Suppressor macrophage treated with lipopolysaccharide for 1 hour (primary cell): ENCODE measurements around the gene GSE1.

Experiments
- DNase-seq, 3 donors: peaks; one replicate each; pipeline ENCODE4 v3.0.0-alpha.2; 2020 to 2022

The GSE1 gene

DNA sequence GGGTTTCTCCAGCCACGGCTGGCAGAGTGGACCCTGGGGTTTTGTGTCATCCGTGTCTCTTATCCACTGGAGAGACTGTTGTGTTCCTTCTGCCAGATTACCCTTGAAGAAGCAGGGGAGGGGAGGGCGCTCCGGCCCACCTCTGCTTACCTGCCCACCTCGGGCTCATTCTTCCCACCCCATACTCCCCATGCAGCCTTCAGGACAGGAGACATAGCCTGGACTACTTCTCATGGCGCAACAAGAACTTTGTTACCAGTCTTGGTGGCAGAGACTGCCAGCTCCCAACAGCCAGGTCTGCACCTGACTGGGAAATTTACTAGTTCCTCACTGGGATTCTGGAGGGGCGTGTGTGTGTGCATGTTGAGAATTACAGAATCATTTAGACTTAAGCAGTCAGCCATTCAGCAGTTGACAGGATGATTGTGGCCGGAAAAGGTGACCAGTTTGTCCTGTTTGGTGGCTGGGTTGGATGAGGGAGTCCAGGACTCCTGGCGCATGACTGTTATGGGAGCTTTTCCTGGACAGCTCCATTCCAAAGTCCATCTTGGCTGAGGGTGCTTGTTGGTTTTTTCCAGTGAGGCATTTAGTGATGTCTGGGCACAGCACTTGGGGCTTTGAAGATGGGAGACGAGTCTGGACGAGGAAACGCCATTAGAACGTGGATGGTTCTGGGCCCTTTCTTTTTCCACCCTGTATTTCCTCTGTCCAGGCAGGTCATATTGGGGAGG is 8.7 kb downstream of the GSE1 start:
- no peak for DNase-seq

DNA sequence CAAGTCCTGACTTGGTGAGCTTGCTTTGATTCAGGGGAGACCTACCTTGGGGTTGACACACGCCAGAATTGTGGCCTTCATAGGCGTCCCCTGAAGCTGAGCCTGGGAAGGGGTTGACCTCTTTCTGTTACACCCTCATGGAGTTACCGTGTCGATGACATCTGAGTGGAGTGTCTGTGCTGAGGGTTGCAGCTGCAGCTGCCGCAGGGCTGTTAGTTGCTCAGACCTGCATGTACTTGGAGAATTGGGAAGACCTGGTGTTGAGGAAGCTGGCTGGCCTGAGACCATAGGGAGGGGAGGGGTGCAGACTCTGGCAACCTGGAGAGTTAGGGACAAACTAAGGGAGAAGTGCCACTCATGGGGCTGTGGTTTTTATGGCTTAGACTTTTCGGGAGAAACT is 9.6 kb downstream of the GSE1 start:
- DNase-seq = no peak

DNA sequence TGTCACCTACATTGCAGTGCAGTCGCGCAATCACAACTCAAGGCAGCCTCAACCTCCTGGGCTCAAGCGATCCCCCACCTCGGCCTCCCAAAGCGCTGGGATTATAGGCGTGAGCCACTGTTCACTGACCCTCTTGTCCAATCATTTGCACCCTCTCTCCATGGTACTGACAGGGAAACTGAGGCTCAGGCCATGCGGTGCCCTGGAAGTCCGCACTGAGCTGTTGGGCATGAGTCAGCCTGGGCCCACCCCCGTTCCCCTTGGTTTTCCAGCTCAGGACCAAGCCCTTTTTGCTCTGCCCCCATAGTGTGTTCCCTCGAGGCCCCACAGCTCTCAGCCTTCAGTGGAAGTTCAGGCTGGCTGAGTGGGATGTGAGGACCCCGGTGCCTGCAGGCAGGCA is 10.1 kb downstream of the GSE1 start:
- no peak for DNase-seq

DNA sequence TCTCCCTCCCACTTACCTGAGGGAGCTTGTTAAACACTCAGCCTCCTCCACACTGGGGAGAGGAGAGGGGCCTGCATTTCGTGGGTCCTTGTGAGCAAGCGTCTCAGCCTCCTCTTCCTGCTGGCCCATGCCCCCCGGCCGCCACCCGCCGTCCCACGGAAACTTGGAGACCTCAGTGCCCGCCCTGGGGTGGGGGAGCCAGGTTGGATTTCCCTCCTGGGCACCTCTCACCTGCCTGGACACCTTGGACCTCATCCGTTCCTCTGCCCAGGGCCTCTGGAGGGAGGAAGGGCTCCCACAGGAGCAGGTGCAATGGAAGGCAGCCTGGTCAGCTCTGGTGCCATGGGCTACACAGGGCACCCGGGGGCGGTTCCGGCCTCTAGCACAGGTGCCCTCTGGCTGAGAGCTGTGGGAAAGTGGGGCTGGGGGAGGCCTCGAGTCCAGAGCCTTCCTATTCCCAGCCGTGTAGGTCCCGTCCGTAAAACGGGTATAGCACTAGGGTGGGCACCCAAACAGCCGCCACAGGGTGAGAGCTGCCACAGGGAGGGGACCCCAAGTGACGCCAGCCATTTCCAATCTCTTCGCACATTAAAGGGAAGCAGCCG is 11.0 kb downstream of the GSE1 start:
- no peak for DNase-seq

DNA sequence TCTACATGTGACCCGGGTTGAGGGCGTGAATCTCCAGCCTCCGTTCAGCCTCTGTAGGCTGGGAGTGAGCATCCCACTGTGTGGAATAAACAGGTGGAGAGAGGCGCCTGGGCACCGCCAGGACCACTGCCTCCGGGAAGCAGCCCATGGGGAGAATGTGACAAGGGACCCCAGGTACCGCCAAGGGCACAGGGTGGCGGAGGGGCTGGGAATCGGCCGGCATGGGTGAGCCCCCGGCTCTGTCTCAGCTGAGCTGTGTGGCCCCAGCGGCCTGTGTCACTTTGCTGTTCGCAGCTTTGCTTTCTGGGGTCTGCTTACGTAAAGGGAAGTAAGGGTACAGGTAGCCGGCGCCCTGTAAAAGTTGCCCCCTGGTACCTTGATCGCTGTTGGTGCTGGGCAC is 11.5 kb downstream of the GSE1 start:
- DNase-seq = no peak

DNA sequence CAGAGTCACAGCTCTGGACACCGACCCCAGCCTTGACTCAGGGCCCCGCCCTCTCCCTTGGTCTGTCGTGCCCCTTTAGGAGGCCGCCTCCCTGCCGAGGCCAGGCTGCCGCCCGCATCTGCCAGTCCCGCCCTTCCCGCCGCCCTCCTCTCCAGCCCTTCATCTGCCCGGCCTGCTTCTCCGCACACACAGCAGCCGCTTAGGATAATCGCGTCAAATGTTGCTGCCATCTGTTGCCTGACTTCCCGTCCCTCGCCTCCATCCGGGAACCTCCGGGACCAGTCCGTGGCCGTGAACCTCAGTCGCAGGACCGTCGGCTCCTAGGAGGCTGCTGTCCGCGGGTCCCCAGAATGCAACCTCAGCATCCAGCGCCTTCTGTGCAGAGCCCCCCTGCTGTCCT is 11.9 kb downstream of the GSE1 start:
- DNase-seq = no peak

DNA sequence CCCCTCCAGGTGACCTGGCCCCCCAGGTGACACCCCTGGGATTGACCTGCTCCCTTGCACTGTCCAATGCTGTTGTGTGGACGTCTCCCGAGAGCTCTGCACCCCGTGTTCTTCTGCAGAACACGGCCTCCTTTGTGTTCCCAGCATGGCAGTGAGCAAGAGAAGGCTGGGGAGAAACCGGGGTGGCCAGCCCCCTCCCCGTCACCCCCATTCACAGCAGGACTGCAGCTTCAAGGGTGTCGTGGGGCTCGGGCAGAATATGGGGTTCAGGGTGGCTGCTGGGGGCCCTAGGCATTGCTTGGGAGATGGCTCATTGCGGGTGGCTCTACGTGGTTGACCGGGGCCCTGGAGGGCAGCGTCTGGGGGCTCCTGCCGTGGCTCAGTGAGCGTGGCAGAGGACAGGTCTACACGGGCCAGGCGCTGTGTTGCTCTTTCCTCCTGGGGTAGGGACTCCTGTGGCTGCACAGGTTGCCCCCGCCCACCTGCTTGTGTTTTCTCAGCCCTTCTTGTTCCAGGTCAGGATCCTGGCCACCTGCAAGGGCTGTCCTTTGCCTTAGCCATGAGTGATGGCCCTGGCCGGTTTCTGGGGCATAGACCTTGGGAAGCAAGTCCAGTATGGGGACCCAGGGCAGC is 12.5 kb downstream of the GSE1 start:
- DNase-seq = no peak

DNA sequence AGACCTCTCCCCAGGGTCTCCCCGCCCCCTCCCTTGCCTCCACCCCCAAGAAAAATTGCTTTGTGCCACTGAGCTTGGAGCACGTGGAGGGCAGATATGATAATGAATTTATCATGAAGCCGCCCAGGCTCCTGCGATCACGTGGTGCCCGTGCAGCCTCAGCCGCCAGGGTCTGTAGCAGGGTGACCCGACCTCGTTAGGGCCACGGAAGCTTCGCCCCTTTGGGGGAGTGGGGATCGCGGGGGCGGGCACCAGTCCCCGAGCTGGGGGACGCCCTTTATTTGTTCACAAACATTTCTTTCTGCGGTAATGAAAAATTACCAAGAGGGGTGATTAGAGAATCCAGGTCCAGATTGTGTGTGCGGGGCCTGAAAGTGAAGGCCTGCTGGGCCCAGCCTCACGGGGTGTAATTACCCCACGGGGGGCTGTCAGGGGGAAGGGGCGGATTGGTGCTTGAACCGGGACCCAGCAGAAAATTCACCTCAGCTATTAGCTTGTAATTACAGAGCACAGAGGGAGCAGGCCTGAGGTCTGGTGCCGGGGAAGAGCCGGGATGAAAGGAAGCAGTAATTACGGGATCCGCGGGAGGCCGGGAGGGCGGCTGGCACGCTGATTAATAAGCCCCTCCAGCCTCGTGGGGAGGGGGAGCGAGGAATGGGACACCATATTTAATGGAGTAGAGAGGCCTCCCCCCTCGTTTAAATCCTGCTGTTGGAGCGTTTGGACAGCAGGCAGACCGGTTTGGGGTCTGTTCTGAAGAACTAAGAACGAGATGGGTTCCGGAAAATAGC is 13.3 kb downstream of the GSE1 start:
- DNase-seq = no peak

DNA sequence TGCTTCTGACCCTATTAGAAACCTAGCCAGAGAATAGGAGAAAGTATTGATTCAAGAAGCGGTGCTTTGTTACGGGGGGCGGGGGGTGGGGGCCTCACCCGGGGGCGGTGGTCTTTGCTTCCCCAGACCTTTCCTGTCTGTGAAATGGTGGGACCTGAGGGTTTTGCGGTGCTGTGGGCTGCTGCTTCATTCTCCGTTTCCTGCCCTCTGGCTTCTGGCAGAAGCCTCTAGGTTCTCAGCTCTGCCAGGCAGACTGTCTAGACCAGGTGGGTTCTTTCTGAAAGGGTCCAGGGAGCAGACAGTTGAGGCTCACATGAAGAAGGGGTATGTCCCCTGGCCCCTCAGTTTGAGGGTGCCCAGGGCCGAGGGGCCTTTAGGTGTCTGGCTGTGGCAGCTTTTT is 14.0 kb downstream of the GSE1 start:
- no peak for DNase-seq

DNA sequence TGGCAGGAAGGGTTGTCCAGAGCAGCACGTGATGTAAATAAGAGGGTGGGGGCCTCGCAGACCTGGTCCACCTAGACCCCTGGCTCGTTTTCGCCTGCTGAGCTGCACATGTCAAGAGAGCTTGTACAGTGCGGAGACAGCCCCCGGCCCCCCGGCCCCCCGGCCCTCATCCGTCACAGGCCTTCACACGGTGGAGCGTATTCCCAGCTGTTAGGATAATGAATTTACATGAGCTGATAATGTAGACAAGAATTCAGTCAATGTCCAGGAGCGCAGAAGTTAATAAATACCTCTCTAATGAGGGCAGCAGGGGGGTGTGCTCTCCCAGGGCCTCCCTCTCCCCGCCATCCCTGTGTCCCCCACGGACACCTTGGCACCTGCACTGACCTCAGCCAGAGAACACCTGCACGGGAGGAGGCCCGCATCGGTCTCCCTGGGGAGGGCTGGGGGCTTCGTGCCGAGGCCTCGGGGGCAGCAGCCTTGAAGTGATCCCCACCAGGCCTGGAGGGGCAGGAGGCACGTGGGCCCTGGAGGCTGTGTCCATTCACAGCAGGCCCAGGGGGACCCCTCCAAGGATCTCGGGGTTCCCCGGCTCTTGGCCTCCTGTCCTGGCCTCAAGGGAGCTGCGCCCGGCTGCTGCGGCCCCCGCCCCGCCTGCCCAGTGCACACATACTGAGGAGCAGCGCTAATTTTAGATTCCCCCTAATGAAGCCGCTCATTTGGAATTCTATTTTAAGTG is 14.6 kb downstream of the GSE1 start:
- DNase-seq = no peak

DNA sequence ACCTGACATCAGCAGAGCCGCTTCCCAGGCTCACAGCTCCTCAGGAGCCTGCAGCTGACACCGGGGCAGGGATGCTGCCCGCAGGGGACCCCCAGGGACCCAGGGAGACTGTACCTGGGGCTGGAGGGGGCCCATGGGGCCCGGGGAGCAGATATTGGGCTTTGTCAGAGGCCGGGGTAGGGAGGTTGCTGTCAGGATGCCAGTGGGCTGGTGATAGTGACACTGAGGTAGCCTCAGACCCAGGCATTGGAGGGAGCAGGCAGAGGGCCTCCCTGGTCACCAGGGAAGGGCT is 15.1 kb downstream of the GSE1 start:
- no peak for DNase-seq

DNA sequence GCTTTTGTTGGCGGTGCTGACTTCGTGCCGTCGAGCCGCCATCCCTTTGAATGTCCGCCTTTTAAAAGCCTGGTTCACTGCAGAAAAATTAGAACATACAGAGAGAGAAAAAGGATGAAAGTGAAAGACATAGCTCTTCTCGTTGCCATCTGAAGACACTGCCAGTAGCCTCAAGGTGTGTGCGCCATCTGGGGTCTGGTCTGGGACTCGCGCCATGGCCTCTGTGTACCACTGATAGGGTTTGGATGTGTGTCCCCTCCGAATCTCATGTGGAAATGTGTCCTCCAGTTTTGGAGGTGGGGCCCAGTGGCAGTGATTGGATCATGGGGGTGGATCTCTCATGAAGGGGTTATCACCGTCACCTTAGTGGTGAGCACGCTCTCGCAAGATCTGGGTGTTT is 15.5 kb downstream of the GSE1 start:
- DNase-seq = no peak

DNA sequence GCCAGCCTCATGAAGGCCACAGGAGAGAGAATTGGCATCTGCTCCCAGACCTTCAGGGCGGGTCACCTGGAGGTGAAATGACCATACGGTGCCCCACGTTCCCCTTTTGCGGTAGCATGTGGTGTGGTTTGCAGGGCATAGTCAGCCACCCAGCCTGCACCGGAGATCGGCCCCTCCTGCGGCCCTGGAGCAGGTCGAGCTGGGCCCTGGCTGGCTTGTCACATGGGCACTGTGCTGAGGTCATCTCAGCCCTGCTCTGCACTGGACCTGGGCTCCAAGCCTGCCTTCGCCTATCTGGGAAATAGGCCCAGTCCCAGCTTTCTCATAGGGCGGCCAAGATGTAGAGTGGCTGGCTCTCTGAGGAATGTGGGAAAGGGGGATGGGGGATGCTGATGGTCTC is 16.2 kb downstream of the GSE1 start:
- DNase-seq = no peak

DNA sequence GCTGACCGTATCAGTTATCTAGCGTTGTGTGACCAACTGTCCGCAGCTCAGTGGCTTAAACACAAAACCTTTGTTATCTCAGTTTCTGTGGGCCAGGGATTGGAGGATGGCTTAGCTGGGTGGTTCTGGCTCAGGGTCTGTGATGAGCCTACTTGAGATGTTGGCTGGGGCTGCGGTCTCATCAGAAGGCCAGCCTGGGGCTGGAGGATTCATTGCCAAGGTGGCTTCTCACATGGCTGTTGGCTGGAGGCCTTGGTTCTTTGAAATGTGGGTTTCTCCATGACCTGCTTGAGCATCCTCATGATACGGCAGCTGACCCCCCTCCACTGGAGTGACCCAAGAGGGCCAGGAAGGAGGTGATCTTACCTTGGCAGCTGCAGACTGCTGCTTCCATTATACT is 16.7 kb downstream of the GSE1 start:
- no peak for DNase-seq

DNA sequence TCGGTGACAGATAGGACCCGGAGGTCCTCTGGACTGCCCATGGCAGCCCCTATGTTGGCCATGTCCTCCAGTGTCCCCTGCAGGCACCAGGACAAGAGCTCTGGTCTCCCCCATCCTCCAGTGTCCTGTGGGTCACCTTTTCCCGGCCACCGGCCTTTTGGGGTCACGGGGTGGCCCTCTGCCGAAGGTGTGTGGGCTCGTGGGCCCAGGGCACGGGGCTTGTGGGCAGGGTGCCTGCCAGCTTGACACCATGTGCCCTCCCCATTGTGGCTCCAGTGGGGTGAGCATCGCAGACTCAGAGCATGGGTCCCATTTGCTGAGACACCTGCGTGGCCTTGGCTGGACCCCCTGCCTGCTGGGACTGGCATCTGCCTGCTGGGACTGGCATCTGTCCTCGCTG is 18.1 kb downstream of the GSE1 start:
- DNase-seq = no peak

DNA sequence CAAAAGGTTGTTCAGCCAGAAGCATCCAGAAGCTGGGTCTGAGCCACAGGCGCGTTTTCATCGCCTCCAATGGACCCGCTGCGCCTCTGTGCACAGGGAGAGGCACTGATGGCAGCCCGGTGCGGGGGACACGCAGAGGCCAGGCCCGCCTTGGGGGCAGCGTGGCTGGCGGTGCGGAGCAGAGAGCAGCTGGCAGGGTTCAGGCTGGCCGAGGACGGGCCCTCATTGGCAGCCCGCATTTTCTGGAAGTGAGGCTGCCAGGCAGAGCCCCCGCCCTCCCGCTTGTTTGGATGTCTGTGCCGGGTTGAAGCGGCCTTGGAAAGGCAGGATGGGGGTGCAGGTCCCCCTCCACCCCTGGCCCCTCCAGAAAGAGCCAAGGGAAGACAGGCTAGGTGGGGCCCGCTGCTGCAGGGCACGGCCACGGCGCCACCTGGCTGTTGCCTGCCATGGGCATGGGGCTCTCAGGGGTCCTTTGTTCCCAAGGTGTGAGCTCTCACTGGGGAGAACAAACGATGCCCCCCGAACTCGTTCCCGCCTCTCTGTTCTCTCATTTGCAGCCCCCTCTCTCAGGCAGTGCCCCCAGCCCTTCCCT is 18.8 kb downstream of the GSE1 start:
- DNase-seq = no peak

DNA sequence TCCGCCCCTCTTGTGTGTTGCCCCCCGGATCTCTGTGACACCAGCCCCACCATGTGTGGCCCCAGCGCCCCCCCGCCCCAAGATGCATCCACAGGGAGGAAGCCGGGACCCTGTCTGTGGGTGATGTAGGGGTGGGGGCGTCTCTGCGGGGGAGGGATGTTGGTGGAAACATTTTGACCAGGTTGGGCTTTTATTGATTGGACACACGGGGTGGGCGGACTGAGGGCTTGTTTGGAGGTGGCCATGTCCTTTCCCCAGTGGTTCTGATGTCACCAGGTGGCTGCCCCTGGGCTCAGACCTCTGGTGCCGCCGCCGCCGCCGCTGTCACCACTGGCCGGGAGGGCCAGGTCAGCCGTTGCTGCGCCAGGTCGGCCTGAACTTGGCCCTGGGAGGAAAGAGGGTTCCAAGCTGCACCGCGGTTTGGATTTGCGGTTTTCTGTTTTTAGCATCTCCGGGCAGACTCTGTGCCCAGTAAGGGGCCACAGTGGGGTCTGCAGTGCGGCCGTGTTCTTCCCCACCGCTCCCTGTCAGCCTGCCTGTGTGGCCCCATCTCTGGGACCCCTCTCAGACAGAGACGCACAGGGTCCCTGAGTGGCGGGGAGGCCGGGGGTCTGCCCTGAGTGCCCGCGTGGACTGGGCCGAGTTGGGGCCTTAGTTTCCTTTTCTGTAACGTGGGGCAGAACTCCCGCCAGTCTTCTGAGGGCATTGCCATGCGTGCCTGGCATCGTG is 19.8 kb downstream of the GSE1 start:
- no peak for DNase-seq

DNA sequence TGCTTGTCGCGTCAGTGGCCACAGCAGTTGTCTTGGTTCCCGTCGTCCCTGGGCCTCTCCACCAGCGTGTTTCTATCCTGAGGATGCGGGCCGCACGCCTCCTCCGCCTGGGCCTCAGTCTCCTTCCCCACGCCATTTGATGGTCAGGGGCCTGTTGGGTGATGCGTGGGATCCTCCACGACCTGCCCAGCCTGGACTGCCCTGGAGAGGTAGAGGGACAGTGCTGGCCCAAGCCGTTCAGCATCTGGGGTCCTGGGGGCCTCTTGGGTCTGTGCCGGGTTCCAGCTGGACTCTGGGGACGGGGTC is 20.3 kb downstream of the GSE1 start:
- no peak for DNase-seq

DNA sequence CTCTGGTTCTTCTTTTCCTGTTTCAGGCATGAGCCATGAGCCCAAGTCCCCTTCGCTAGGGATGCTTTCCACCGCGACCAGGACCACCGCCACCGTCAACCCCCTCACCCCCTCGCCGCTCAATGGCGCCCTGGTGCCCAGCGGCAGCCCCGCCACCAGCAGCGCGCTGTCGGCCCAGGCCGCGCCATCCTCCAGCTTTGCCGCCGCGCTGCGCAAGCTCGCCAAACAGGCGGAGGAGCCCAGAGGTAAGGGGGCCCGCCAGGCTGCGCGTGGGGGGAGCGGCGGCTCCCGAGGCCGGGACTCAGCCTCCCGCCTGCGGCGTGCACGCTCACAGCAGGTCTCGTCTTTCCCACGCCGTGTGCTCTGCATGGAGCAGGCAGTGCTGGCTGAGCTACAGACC is 20.8 kb downstream of the GSE1 start:
- no peak for DNase-seq

DNA sequence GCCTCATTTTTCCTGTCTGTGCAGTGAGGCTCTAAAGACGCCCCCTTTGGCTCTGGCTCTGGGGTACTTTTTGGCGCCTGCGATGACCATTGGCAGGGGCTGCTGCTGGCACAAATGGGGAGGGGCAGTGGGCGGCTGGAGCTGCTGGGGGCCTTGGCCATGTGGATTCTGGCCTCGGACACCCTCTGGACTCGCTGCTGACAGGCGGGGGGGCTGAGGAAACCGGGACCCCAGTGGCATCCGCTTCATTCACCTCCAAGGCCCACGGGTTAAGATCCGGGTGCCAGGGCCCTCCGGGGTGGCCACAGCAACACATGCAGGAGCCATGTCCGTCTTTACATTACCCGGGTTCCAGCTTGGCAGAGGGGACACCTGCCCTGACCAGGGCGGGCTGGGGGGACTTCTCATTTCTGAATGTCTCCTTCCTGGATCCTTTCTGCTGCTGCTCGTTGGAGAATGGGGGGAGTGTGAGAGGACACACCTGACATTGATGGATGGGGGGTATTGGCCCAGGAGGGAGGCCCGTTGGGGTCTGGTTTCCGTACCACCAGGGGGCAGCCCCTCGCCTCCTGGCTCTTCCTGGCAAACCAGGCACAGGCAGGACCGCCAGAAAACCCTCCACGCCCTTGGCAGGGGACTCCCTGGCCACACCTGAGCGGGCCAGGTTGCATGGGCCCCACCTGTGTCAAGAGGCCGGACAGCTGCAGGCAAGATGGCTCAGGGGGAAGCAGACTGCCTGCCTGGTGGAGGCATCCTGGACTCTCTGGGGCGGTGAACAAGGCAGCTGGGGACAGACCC is 21.8 kb downstream of the GSE1 start:
- no peak for DNase-seq

DNA sequence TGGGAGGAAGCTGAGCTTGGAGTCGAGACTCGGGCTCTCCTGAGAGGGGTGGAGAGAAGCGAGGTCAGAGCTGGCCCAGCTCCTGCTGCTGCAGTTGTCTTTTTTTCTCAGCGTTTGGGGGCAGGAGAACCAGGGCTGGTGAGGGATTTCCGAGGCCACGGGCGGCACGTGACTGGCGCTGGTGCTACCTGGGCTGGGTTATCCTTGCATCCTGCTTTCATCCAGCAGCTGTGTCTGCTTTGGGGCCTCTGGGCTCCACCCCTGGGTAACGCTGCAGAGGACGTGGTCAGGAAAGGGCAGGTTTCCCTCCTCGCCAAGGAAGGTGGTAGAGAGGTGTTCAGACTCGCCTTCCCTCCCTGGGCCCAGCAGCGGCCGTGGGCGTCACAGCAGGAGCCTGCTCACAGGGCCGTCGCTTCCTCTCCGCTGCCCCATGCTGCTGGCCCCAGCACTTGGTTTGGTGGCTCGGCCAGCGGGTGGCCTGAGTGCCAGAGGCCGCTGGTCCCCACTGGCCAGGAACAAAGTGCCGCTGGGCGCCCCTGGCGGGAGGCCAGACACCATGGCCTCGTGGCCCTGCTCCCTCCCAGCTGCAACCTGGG is 22.5 kb downstream of the GSE1 start:
- no peak for DNase-seq
